DMS153 treated with DMSO at 0.1 percent for 48 hours (cell line): ENCODE data around the gene CCDC27.
"Not testable (repeated sequence)": the region's sequence is repeated elsewhere in the genome, so short reads cannot be mapped to it uniquely, and the experiment has no call there.

ENCODE experiments used
- DNase-seq: peaks from one replicate; lab custom pipeline; 2025; ENCODE audit not compliant: unreplicated experiment; lab: John Stamatoyannopoulos, UW

CCDC27 gene

DNA sequence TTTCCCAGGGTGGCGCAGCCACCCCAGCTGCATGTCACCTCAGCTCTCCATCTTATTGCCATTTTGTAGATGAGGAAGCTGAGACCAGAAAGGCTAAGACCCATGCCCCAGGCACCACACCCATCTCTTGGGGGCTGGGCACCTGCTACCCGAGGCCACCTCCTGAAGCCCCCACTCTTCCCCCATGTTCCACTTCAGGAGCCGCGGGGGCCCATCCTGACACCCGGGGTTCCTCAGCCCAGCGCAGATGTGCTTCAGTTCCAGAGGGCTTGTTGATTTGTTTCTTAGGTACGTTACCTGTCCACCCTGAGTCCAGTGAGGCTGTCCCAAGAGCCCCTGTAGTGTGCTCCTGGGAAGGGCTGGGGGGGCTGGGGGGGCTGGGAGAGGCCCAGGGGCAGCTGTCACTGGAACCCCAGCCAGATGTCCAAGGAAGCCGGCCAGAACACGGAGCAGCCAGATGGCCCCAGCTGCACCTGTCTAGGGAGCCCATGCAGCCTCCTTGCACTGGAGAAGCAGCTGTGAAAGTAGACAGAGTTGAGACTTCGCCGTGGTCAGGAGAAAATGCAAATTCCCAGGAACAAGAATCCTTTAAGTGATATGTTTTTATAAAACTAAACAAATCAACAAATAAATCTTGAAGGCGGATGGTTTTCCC is 17.1 kb upstream of the CCDC27 start:
- no peak for DNase-seq

GRCh38 chr1:3735688-3736087 is 16.6 kb upstream of the CCDC27 start:
- no peak for DNase-seq

DNA sequence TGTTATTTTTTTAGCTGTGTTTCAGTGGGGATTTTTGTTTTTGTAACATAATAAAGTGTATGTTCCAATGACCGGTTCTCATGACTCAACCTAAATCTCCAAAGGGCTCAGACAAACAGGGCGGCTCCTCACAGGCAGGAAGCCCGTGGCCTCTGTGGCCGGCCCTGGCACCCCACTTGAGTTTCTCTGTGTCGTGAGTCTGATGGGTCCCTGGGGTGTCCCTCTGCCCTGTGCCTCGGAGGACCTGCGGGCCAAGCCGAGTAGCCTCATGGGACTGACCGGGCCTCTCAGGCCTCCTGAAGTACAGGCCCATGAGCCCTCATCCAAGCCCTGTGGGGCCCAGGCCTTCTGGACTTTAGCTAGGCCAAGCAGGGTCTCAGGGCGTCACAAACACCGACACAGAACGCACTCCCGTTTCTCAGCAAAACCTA is 16.1 kb upstream of the CCDC27 start:
- DNase-seq: no peak

DNA sequence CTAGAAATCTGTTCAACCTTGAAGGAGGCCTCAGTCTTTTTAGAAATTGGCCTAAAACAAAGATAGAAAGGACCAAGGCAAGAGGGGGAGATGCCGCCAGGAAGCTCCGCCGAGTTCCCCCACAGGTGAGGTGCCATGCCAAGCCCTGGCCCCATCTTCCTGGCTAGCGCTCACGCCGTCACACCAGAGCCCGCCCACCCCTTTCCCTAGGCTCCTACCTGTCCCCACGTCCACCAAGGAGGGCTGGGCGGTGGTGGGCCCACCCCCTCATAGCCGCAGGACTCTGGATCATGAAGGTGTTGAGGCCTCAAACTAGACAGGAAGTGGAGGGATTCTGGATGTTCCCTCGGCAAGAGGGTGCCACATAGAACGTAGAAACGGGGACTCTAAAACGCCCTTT is 15.5 kb upstream of the CCDC27 start:
- no peak for DNase-seq

GRCh38 chr1:3738943-3739342 is 13.3 kb upstream of the CCDC27 start:
- DNase-seq: no peak

DNA sequence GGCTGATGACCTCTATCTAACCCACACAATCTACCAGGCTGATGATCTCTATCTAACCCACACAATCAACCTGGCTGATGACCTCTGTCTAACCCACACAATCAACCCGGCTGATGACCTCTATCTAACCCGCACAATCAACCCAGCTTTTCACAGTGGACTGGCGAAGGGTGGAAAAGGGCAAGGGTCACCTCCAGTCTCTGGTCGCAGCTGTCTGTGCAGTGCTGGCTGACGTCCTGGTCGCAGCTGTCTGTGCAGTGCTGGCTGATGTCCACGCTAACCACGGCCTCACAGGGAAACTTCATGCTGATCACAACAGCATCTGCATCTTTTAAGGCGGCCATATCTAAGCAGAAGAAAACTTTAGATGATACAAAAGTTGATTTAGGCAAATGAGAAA is 12.2 kb upstream of the CCDC27 start:
- DNase-seq: no peak

DNA sequence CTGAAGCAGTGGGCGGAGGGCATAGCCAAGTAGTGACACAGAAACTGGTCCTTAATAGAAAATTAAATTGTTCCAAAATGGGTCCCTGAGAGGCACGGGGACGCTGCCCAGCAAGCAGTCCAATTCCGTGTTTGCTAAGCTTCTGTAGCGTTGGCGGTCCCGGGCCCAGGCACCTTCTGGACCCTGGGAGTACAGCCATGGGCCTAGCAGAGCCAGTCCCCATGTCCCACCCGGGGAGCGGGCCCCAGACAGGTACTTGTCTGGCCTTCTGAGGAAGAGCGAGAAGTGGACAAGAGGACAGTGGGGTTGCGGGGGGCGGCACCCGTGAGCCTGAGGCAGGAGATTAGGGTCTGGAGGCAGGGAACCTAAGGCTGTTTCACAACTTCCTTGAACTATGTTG is 11.5 kb upstream of the CCDC27 start:
- DNase-seq: no peak

- DNase-seq: no peak
These were observed 10.4 kb upstream of the CCDC27 start for GRCh38 chr1:3741566-3742438.

DNA sequence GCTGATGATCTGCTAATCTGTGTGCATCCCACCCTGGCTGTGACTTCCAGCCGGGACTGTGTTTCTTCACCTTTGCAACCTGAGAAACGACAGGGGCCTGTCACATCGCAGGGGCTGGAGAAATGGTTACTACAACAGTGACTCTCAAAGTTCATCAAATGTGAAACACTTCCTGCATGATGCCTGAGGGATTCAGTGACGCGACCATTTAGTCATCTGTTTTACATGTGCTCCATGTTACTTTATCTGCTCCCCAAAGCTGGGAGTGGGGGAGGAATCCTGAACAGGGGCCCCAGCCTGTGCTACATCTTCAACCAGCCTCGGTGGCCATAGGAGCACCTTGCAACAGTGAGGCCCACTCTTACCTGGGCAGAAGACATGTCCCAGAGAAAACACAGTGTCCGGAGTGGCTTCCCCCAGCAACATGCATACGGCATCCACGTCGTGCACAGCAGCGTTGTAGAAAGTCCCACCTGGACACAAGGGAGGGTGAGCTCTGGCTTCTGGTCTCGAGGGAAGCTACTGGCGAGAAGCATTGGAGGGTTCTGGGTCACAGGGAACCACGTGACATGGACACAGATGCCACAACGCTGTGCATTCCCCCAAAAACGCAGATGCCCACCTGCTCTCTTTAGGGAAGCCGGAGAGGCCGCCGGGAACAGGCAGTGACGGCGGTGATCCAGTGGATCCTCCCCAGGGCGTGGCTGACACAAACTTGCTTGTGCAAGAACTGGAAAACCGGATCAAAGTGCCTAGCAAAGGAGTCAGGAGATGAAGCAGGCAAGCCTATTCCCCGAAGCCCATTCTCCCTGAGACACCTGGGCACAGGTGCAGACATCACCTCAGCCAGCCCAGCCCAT is 9.6 kb upstream of the CCDC27 start:
- DNase-seq: no peak

GRCh38 chr1:3743421-3743820 is 8.8 kb upstream of the CCDC27 start:
- no peak for DNase-seq

DNA sequence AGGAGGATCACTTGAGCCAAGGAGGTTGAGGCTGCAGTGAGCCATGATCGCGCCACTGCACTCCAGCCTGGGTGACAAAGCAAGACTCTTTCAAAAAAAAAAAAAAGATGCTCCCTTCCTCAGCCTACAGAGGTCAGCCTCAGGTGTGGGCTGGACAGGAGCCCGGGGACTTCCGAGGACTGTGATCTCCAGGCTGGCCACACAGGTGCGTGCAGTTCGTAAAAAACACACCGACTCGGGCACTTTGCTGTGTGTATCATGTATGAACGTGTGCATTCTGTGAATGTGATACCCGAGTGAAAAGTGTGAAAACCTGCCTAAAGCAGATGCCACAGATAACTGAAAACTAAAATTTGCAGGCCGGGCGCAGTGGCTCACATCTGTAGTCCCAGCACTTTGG is 8.4 kb upstream of the CCDC27 start:
- no peak for DNase-seq

- DNase-seq: no peak
These were observed 7.6 kb upstream of the CCDC27 start for GRCh38 chr1:3744646-3745045.

DNA sequence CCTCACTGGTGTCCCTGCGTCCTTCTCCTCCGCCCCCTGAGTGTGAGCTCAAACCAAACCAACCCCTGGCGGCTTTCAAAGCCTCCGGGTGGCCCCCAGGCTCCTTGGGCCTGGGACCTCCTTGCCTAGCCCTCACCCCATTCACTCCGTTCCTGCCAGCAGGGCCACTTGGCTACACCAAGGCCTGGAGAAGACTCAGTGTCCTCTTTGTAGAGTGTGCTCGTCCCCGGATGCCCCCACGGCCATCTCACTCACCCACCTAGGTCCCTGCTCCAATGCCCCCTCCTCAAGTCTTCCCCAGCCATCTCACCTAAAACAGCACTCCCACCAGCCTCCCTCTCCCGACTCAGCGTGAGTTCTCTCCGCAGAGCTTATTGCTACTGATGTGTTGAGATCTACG is 7.2 kb upstream of the CCDC27 start:
- no peak for DNase-seq

- DNase-seq: no peak
These were observed 6.5 kb upstream of the CCDC27 start for GRCh38 chr1:3745590-3746381.

DNA sequence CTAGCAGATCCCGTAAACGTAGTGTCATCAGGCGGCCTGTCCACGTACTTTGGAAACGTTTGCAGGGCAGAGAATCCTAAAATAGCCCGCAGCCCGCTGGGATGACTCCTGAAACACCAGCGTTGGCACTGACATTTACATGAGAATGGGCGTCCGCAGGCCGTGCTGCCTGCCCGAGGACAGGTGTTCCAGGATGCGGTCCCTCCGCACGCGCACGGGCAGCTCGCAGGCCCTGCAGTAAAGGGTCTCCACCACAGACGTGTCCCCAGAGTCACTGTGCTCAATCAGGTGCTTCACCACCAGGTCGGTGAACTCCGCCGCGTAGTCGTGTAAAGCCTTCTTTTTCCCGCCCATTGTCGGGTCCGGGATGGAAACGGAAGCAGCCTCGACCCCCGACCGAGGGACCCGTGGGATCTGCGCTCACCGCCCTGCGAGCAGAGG is 5.8 kb upstream of the CCDC27 start:
- no peak for DNase-seq

DNA sequence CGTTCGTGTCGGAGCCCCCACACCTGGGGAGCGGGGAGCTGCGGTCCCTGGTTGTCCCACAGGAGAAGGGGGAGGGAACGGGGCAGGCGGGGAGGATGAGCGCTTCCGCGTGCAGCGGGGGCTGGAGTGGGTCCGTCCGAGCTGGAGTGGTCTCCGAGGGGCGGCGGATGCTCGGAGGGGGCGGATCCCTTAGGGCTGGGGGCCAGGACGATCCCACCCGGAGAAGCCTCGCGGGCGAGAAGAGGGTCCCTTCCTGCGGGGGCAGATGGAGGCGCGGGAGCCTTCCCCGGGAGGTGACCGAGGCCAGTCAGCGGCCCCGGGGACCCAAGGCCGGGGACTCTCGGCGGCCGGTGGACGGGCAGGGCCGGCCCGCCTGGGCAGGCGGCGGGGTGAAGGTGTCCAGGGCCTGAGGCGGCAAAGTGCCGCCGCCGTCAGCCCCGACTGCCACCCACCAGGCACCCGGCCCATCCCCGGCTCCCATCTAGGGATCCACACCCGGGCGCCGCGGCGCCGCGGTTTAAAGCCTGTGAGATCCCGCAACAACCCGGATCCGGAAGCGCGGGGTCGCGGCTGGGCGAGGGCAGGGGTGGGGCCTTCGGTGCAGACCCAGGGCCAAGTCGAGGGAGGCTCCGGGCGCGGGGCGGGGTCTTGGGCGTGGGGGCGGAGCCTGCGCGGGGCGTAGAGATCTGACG is 5.3 kb upstream of the CCDC27 start:
- peak; percentile 47 for DNase-seq

- no peak for DNase-seq
These were observed 4.8 kb upstream of the CCDC27 start for GRCh38 chr1:3747522-3747848.

DNA sequence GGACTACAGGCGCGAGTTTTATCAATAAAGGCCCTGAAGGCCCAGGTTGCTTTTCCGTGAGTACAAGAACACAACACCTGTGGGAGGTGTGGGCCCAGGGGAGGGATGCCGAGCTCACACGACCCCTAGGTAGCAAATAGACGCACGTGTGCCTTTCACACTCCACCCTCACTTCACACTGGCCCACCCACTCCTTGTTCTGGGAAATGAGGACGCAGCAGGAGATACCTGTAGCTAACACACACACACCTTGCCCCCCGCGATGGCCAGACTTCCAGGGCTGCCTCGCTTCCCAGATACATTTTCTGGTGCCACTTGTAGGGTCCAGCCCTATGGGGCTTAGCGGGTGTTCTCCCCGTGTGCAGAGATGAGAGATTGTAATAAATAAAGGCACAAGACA is 4.3 kb upstream of the CCDC27 start:
- no peak for DNase-seq

DNA sequence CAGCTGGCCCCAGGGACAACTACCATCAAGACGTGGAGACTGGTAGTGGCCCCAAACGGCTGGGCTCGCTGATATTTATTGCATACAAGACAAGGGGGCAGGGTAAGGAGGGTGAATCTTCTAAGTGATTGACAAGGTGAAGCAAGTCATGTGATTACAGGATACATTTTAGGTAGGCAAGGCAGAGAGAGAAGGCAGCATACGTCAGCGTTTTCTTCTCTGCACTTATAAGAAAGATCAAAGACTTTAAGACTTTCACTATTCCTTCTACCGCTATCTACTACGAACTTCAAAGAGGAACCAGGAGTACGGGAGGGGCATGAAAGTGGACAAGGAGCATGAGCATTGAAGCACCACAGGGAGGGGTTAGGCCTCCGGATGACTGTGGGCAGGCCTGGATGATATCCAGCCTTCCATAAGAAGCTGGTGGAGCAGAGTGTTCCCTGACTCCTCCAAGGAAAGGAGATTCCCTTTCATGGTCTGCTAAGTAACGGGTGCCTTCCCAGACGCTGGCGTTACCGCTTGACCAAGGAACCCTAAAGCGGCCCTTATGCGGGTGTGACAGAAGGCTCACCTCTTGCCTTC is 3.8 kb upstream of the CCDC27 start:
- not testable (repeated sequence) for DNase-seq

- DNase-seq: no peak
These were observed 2.7 kb upstream of the CCDC27 start for GRCh38 chr1:3749512-3749911.
